Measurements from ENCODE around the gene SIX1.
A peak's percentile ranks its signal among the peaks of the same experiment; 100 is the strongest.

Gene SIX1

GRCh38 chr14:60648934-60649874 is at the start of gene SIX1:
SIX1 (minus strand) TSS chr14:60649477; CDS start chr14:60649189, 288 bp downstream.
- peak; percentile 32 for DNase-seq

GRCh38 chr14:60695327-60695726 is 46.0 kb upstream of the SIX1 start:
- DNase-seq = no peak

GRCh38 chr14:60691383-60692113 is 42.3 kb upstream of the SIX1 start:
- no peak for DNase-seq

GRCh38 chr14:60686865-60687264 is 37.6 kb upstream of the SIX1 start:
- no peak for DNase-seq

GRCh38 chr14:60684203-60684602 is 34.9 kb upstream of the SIX1 start:
- DNase-seq = no peak

- DNase-seq = no peak
Measured at GRCh38 chr14:60681271-60681670, 32.0 kb upstream of the SIX1 start.

GRCh38 chr14:60680511-60680910 is 31.2 kb upstream of the SIX1 start:
- DNase-seq = no peak

GRCh38 chr14:60679566-60680258 is 30.4 kb upstream of the SIX1 start:
- DNase-seq = no peak

GRCh38 chr14:60677701-60678100 is 28.4 kb upstream of the SIX1 start:
- no peak for DNase-seq

GRCh38 chr14:60670989-60671388 is 21.7 kb upstream of the SIX1 start:
- no peak for DNase-seq

- no peak for DNase-seq
Measured at GRCh38 chr14:60668431-60669112, 19.3 kb upstream of the SIX1 start.

- DNase-seq = no peak
Measured at GRCh38 chr14:60665177-60665550, 15.9 kb upstream of the SIX1 start.

GRCh38 chr14:60662982-60663381 is 13.7 kb upstream of the SIX1 start:
- no peak for DNase-seq

GRCh38 chr14:60661721-60662120 is 12.4 kb upstream of the SIX1 start:
- DNase-seq = no peak

GRCh38 chr14:60658909-60659585 is 9.8 kb upstream of the SIX1 start:
- DNase-seq = no peak

GRCh38 chr14:60658211-60658690 is 9.0 kb upstream of the SIX1 start:
- no peak for DNase-seq

GRCh38 chr14:60657456-60658210 is 8.4 kb upstream of the SIX1 start:
- DNase-seq = no peak

- DNase-seq = no peak
Measured at GRCh38 chr14:60656686-60657455, 7.6 kb upstream of the SIX1 start.

GRCh38 chr14:60655898-60656685 is 6.8 kb upstream of the SIX1 start:
- no peak for DNase-seq
